SK-N-MC (cell line): ENCODE results near the gene COL21A1.

Source experiments
- EZH2 ChIP-seq: fragments of 200-600 bp; sonication (generic); IDR thresholded peaks from one replicate; pipeline ENCODE4 v1.6.1; 2017; ENCODE audit warnings: antibody characterized with exemption
- POLR2AphosphoS5 ChIP-seq: IDR thresholded peaks from 2 replicates; pipeline ENCODE4 v1.6.1; 2012; ENCODE audit warnings: mild to moderate bottlenecking, low read depth, low read length, borderline replicate concordance

GRCh38 chr6:56062836-56063235 is 184.5 kb downstream of the COL21A1 start:
- TF ChIP-seq EZH2 (no peak), POLR2AphosphoS5 (no peak)
